Anterior cingulate cortex (tissue), 58 donors: Measurements from ENCODE around the gene TRMT1.

Source experiments
- DNase-seq, 58 donors: peaks; one replicate each; lab custom pipeline; 2025; lab: John Stamatoyannopoulos, UW

The TRMT1 gene

DNA sequence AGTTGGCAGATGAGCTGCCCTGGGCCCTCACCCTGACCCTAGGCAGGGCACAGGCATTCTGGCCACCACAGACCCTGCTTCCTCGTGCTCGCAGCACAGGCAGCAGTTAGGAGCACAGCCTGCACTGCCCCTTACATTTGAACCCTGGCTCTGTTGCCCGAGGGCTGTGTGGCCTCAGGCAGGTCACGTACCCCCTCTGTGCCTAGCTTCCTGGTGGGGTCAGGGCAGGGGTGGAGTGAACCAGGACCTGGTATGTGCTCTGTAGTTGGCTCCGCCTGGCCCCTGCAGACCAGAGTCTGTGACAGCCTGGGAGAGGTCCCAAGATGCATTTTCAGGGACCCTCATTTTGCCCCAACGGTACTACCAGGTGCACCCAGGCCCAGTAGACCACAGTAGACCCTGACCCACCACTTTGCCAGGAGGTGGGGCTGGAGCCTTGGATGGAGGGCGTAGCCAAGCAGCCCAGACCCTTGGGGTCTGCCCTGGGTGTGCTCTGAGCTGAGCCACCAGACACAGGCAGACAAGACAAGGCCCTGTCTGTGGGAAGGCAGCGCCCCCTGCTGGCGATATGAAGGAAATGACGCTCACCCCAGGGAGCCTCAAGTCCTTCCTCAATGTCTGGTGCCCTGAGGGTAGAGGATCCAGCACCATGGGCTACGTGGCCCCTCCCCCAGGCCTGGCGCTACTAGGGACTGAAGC lies 23.0 kb downstream of the TRMT1 start:
- DNase-seq: peak in 55 of 58 donors; percentile 16 to 89 (median 74)

DNA sequence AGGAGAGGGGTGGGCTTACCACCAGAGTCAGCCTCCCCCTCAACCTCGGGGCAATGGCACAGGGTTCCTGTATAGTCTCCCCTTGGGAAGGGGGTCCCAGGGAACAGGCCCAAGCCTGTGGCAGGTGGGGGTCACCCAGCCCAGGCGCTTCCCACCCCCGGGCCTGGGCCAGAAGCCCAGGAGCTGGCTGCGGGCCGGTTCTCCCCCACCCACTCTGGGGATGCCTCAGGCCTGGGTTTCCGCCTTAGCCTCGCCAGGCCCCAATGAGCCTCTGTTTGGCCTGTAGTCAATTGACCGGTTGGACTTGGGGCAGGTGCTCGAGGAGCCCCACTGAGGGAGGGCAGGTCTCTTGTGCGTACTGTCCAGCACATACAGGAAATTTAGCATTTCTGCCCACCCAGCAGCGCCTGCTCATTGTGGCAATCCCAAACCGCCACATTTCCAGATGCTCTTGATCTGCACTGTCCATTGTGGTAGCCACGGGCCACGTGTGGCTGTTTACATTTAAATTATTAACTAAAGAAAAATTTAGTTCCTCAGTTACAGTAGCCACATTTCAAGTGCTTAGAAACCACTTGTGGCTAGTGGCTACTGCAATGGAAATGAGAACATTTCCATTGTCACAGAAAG lies 23.8 kb downstream of the TRMT1 start:
- DNase-seq: no peak

DNA sequence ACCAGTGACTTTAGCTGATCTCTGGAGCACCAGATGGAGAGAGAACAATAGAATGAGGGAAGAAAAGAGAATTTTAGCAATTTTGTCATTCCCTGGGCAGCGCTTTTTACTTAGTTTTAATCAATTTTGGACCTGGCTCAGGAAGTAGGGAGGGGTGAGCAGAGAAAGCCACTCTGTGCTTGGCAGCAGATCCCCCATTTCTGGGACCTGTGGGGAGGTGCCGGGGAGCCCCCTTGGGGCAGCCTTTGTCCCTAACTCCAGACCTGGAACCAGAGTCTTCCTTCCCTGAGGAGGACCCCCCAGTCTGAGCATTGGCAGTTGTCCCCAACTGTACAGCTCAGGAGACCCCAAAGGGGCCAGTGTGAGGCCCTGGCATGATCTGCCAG lies 24.4 kb downstream of the TRMT1 start:
- no peak for DNase-seq

DNA sequence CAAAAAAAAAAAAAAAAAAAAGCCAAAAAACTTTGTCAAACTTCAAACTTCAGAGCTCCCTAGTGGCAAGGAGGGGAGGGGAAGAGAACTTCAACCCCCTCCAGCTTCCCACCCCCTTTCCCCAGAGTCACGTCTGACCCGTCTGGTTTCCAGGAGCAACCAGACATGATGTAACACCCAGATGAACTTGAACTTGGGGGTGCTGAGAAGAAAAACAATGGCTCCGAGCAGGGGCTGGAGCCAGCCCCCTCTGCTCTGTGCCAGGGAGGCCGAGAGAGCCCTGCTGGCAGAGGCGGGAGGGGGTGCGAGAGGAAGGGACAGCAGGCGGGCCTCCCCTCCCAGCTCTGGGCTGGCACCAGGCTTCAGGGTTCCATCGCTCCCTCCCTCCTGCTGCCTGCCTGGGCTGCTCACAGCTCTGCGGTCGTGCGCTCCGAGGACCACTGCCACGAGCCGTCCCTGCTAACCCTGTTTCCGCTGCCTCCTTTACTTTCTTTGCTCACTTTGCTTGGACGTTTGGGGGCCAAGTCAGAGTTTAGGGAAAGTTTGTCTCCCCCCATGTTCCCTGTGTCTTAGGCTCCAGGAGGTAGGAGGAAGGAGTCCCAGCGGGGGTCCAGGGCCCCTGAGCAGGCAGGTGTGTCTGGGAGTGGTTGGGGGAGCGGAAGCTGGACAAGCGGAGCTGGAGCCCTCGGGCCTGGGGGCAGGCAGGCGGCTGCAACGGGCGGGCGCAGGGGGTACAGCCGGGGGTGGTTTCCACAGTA lies 25.0 kb downstream of the TRMT1 start:
- DNase-seq: peak in 51 of 58 donors; percentile 15 to 88 (median 69)

DNA sequence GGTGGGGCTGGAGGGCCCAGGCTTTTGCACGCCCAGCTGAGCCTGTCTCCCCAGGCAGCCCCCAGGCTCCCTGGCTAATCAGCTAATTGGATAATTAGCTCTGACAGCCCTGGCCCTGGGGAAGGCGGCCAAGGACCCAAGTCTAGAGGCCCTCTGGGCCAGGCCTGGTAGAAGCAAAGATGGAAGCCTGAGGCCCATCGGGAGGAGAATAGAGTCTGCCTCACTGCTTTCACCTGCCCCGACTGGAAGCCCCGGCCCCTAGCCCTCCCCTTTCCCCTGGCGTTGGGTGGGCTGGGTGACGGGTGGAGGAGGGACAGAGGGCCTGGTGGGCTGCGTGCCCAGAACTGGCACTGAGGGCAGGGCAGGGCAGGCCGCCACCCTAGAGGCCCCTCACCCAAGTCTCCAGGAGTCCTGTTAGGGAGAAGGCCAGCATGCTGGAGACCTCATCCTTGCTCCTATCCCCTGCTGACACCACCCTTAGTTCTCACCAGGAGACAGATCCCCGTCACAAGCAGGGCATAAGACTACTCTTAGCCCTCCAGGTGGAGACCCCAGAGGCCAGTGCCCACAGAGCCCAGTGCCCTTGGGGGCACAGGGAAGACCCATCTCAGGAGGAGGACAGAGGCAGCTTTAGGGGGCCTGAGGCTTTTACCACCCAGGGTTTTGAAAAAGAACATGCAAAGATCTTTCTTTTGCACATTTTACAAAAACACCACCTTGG lies 25.9 kb downstream of the TRMT1 start:
- no peak for DNase-seq

DNA sequence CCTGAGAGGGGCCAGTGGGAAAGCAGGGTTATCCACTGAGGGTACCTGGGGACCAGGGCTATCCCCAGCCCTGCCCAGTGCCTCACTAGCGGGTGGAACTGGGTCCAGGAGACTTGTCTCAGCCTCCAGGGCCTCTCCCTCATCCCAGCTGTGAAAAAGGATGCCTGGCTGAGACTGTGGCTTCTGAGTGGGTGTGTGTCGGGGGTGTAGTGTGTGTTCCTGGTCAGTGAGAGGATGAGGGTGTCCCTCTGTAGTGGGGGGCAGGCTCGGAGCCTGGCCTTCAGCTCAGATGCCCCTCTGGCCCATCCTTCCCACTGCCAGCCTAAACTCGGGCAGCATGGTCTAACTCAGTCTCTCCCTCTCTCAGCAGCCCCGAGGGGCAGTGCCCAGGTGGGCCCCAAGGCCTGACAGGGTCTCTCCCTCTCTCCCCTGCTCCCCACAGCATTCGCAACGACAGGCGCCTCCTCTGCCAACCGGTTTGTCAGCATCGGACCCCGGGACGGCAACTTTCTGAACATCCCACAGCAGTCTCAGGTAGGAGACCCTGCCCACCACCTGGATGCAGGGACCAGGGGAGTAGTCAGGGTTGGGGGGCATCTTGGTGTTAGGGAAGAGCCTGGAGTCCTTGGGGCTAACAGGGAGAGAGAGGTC lies 26.6 kb downstream of the TRMT1 start:
- no peak for DNase-seq

DNA sequence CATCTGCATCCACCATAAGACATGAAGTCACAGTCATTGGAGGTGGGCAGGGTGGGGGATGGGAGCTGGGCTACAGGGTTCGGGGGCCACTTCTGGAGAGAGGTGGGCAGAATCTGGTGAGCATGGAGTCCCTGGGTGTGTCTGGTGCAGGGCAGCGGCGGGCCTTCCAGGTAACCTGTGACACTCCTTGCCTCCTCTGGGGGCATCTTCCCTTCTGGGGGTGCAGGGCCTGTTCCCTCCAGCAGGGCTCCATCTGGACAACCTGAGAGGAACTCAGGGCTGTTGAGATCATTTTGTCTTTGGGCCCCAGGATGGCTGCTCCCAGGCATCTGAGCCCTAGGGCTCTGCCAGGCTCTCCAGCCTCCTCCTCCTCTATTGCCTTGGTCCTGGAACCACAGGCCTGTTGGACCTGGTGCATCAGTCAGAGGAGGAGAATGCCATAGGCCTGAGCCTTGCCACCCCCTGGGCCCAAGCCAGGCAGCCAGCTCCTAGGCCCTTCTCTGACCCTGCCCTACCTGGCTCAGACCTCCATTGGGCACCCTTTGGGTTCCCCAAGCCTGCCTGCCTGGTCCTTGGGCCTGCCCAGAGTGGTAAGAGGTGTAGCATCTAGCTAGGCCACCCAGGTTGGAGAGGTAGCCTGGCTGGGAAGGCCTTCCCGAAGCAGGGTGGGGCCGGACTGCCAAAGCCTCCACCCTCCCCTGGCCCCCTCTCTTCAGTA lies 27.2 kb downstream of the TRMT1 start:
- DNase-seq: no peak

DNA sequence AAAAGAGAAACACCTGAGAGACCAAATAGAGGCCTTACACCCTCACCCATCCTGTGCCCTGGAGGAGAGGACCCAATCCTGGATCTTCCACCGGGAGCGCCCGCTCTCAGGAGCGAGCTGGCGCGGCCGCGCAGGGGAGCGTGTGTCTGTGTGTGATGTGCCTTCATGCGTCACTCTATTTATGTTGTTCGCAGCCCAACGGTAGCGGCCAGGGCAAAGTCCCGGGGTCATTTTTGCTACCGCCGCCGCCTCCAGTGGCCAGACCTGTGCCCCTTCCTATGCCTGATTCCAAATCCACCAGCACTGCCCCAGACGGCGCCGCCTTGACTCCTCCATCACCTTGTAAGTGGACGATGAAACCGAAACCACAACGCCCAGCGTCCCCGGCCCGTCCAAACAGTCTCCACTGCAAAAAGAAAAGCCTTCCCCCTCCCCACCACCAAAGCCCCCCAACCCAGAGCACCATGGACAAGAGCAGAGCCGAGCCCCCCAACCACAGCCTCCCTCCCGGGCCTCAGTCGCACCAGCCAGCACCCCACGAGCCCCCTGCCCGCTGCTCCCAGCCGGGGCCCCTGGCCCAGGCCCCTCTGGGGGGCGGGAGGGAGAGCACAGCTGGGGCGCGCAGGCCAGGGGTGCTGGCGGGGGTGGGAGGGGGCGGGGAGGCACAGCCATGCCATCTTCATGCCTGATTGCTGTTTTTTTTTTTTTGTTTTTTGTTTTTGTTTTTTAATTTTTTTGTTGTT lies 28.6 kb downstream of the TRMT1 start:
- no peak for DNase-seq

DNA sequence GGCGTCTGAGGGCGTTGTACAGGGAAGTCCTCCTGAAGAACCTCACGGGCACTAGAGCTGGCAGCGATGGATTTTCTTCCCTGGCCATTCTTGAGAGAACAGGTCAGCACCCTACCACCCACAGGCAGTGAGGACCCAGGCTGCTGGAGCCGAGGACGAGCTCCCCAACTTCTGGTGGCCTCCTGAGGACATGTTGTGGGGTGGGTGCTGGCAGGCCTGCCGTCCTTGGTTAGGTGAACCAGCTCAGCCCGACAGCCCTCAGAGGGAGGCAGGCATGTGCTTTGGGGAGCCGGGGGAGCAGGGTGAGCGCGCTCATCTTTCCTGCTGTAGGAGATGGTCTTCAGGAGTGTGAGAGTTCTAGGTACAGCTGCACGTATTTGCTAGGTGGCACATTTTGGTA lies 29.2 kb downstream of the TRMT1 start:
- DNase-seq: no peak

DNA sequence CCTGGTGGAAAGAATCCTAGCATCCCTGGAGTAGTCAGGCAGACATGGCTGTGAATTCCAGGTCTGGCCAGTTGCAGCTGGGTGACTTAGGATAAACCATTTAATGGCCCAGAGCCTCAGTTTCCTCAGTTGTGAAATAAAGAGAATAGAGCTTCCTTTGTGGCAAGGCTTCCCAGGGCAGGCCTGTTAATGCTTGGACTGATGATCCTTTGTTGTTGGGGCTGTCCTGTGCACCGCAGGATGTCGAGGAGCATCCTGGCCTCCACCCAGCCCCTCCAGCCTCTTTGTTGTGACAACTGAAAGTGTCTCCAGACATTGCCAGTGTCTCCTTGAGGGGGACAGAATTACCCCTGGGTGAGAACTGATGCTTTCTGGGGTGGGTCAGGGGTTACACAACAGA lies 30.2 kb downstream of the TRMT1 start:
- DNase-seq: no peak

DNA sequence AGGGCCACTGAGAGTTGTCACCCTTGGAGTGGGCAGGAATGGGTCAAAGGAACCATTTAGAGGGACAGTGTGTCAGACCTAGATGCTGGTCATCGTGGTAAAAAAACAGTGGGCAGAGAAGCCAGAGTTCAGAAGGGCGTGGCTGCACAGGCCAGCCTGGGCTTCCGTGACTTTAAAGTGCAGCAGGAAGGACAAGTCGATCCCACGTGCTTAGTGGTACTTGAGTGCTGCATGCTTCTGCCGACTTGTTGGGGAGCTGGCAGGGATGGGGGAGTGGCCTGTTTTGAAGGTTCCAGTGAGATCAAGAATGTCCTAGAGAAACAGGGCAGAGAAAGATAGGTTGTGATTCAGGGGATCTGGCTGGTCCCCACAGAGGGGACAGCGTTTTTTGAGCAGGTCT lies 30.9 kb downstream of the TRMT1 start:
- DNase-seq: no peak

DNA sequence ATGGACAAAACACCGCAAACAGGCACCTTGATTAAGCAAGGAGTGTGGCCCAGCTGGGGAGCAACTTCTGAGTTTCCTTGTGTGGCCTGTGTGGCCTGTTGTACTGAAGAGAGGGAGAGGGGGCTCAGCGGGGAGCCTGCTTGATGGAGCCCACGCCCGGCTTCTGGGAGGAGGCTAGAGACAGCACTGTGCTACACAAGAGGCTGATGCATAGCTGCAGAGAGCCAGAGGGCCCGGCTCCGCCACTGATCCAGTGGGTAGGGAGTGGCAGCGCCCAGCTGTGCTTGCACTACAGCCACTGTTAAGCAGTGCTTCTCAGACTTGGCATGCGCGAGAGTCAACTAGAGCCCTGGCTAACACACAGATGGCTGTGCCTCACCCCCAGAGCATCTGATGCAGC lies 32.9 kb downstream of the TRMT1 start:
- peak in 12 of 58 donors; percentile 35 to 55 (median 44) for DNase-seq

DNA sequence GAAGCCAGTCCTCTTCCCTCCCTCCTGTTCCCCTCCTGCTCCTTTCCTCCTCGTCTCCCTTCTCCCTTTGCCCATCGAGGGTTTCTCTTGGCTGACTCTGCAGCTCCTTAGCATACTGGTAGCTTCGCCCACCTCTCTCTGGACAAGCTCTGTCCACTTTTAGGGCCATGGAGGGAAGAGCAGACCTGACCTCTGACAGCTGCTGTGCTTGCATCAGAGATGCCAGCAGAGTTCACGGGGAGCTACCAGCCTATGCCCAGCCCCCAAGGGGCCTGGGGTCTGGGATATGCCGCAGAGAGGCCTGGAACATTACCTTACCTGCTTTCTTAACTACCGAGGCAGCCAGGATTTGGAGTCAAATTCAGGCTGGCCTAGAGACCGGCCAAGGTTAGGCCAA lies 33.5 kb downstream of the TRMT1 start:
- no peak for DNase-seq

DNA sequence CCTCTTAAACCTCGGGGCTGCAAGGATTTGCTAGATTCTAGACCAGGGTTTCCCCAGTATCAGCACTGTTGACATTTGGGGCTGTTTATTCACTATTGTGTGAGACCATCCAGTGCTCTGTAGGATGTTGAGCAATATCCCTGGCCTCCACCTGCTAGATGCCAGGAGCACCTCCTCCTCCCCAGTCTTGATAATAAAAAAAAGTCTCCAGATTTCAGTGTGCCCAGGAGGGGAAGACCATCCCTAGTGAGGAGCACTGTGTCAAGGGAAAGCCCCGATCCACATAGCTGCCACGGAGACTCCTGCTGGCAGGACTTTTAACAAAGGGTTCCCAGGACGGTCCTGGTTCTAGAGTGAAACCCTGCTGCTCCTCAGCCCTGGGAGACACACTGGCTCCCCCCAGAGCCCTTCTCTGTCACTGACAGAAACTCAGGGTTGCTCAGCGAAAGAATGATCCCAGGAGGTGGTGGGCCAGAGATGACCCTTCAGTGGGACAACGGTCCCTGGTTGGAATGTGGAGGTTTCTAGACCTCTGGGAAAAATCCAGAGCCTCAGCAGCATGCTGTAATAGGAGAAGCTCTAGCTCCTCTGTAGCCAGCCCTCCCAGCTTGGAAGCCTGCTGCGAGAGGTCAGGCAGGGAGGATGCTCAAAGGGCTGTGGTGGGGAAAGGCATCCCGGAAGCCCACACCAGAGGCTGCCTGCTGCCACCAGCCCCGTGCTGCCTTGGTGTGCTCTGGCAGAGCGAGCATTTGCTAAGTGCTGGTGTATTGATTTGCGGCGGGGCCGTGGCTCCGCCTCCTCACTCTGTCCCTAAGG lies 34.1 kb downstream of the TRMT1 start:
- peak in 12 of 58 donors; percentile 16 to 63 (median 40) for DNase-seq

DNA sequence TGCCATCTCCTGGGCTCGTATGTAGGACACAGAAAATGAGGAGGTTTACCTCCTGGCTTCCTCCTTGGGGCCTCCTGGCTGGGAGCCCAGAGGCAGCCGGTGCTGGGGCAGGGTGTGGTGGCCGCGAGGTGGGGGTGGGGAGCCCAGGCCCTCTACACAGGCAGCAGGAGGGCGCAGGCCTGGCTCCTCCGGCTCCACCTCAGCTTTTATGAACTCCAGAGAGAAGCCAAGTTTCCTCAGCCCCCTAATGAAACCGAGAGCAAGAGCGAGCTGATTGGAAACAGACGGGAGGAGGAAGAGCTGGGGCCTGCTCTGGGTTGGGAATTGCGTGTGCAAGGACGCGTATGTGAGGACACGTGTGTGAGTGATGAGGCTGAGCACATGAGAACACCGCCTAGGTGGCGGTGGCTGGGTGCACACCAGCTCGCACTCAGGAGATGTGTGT lies 37.0 kb downstream of the TRMT1 start:
- peak in 1 of 58 donors; percentile 9 for DNase-seq

DNA sequence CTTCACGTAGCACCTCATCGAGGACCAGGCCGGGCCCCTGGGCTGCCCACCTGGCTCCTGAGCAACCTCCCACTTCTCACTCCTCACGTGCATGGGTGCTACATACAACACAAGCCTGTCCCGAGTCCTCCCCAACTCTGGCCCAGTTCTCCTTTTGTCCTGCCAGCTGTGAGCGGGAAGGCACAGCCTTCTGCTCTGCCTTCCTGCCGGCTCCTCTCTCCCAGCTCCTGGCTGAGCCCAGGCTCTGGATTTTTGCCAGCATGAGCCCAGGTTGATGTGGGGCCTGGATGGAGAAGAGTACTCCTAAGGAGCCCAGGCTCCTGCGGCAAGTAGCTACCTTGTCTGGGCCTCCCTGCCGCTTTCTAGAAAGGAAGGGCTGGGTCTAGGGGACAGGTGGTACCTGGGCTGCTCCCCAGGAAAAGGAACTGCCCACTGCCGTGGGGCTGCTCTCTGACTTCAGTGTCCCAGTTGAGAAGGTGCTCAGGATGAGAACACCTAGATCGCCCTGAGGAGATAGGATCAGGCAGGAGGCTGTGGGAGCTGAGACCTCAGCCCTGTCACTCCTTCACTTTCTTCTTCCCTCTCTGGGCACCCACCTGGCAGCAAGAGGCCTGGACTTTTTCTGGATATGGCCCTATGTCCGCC lies 37.5 kb downstream of the TRMT1 start:
- peak in 4 of 58 donors; percentile 11 to 31 (median 22) for DNase-seq

DNA sequence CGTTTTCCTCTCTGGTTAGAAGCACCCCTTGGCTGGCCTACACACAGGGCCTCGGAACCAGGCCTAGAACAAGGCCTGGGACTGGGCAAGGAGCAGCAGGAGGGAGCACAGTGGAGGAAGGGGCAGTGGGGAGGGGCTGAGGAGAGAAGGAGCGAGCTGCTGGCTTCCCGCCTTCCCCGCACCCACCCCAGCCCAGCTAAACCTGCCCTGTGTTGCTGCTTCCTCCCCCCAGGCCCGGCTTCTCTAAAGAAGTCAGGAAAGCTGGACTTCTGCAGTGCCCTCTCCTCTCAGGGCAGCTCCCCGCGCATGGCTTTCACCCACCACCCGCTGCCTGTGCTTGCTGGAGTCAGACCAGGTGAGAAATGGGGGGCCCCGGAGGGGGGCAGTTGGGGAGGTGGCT lies 38.2 kb downstream of the TRMT1 start:
- no peak for DNase-seq

DNA sequence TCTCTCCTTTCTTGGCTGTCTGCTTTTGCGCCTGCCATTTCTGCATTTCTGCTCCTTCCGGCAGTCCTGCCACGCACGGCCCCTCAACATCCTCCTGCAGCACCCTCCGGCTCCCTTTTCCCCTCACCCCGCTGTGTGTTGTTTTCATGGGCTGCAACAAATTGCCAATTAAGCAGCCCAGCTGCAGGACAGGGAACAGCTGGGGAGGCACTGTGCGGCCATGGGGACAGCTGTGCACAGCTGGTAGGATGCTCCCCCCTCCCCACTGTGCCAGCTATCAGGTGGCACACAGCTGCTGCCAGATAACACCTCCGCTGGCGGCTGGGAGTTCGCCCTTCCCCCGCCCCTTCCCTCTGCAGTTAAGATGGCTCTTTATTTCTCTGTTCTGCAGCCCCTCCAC lies 39.3 kb downstream of the TRMT1 start:
- DNase-seq: peak in 28 of 58 donors; percentile 21 to 80 (median 54)
